HEK293 (cell line): ENCODE results near the gene CD55.

Source experiments
- AEBP2 ChIP-seq: fragments of 450-650 bp; formaldehyde crosslinking; IDR thresholded peaks from 2 replicates; pipeline ENCODE4 v1.5.1; 2016; ENCODE audit warnings: missing biosample characterization, missing genetic modification characterization, borderline replicate concordance
- GFI1B ChIP-seq: fragments of 450-650 bp; formaldehyde crosslinking; IDR thresholded peaks from 2 replicates; pipeline ENCODE4 v1.5.1; 2016; ENCODE audit warnings: missing biosample characterization, missing genetic modification characterization
- KLF16 ChIP-seq: fragments of 450-650 bp; formaldehyde crosslinking; IDR thresholded peaks from 2 replicates; pipeline ENCODE4 v1.5.1; 2017; ENCODE audit warnings: missing biosample characterization, missing genetic modification characterization
- KLF9 ChIP-seq: fragments of 450-650 bp; formaldehyde crosslinking; IDR thresholded peaks from 2 replicates; pipeline ENCODE4 v1.5.1; 2016; ENCODE audit warnings: missing biosample characterization, missing genetic modification characterization, low read depth
- OSR2 ChIP-seq: fragments of 450-650 bp; formaldehyde crosslinking; IDR thresholded peaks from 2 replicates; pipeline ENCODE4 v1.5.1; 2016; ENCODE audit warnings: missing biosample characterization, missing genetic modification characterization
- PRDM1 ChIP-seq: fragments of 450-650 bp; formaldehyde crosslinking; IDR thresholded peaks from 2 replicates; pipeline ENCODE4; 2016; ENCODE audit warnings: missing biosample characterization, missing genetic modification characterization
- PRDM10 ChIP-seq: fragments of 450-650 bp; formaldehyde crosslinking; IDR thresholded peaks from 2 replicates; pipeline ENCODE4 v1.5.1; 2016; ENCODE audit warnings: missing biosample characterization, missing genetic modification characterization
- RBAK ChIP-seq: fragments of 450-650 bp; formaldehyde crosslinking; IDR thresholded peaks from 2 replicates; pipeline ENCODE4 v1.5.1; 2016; ENCODE audit warnings: missing biosample characterization, missing genetic modification characterization
- SP3 ChIP-seq: fragments of 450-650 bp; formaldehyde crosslinking; IDR thresholded peaks from 2 replicates; pipeline ENCODE4 v1.5.1; 2016; ENCODE audit warnings: missing biosample characterization, missing genetic modification characterization
- WT1 ChIP-seq: fragments of 450-650 bp; formaldehyde crosslinking; IDR thresholded peaks from 2 replicates; pipeline ENCODE4 v1.5.1; 2016; ENCODE audit warnings: missing biosample characterization, missing genetic modification characterization
- ZBTB10 ChIP-seq: fragments of 450-650 bp; formaldehyde crosslinking; IDR thresholded peaks from 2 replicates; pipeline ENCODE4 v1.5.1; 2016; ENCODE audit warnings: missing biosample characterization, missing genetic modification characterization
- ZBTB20 ChIP-seq: fragments of 450-650 bp; formaldehyde crosslinking; IDR thresholded peaks from 2 replicates; pipeline ENCODE4 v1.5.1; 2016; ENCODE audit warnings: missing biosample characterization, missing genetic modification characterization
- ZBTB48 ChIP-seq: fragments of 450-650 bp; formaldehyde crosslinking; IDR thresholded peaks from 2 replicates; pipeline ENCODE4 v1.5.1; 2016; ENCODE audit warnings: missing biosample characterization, missing genetic modification characterization
- ZNF138 ChIP-seq: fragments of 450-650 bp; formaldehyde crosslinking; IDR thresholded peaks from 2 replicates; pipeline ENCODE4 v1.5.1; 2016; ENCODE audit warnings: missing biosample characterization, missing genetic modification characterization, borderline replicate concordance
- ZNF280D ChIP-seq: fragments of 450-650 bp; formaldehyde crosslinking; IDR thresholded peaks from 2 replicates; pipeline ENCODE4 v1.5.1; 2016; ENCODE audit warnings: missing biosample characterization, missing genetic modification characterization
- ZNF324 ChIP-seq: fragments of 450-650 bp; formaldehyde crosslinking; IDR thresholded peaks from 2 replicates; pipeline ENCODE4 v1.5.1; 2016; ENCODE audit warnings: missing biosample characterization, missing genetic modification characterization
- ZNF341 ChIP-seq: fragments of 450-650 bp; formaldehyde crosslinking; IDR thresholded peaks from 2 replicates; pipeline ENCODE4; 2016; ENCODE audit warnings: low read depth, missing biosample characterization, missing genetic modification characterization
- ZNF366 ChIP-seq: fragments of 450-650 bp; formaldehyde crosslinking; conservative IDR thresholded peaks from 2 replicates; pipeline ENCODE4 v1.5.1; 2016; ENCODE audit warnings: missing biosample characterization, missing genetic modification characterization
- ZNF37A ChIP-seq: fragments of 450-650 bp; IDR thresholded peaks from 2 replicates; pipeline ENCODE4 v1.5.1; 2018; ENCODE audit warnings: missing biosample characterization, missing genetic modification characterization
- ZNF558 ChIP-seq: fragments of 450-650 bp; formaldehyde crosslinking; IDR thresholded peaks from 2 replicates; pipeline ENCODE4 v1.5.1; 2016; ENCODE audit warnings: missing biosample characterization, missing genetic modification characterization
- ZNF561 ChIP-seq: fragments of 450-650 bp; IDR thresholded peaks from 2 replicates; pipeline ENCODE4 v1.5.1; 2018; ENCODE audit warnings: missing biosample characterization, missing genetic modification characterization, borderline replicate concordance
- ZNF645 ChIP-seq: fragments of 450-650 bp; formaldehyde crosslinking; IDR thresholded peaks from 2 replicates; pipeline ENCODE4; 2016; ENCODE audit warnings: missing biosample characterization, missing genetic modification characterization
- ZNF660 ChIP-seq: fragments of 450-650 bp; IDR thresholded peaks from 2 replicates; pipeline ENCODE4 v1.5.1; 2018; ENCODE audit warnings: missing biosample characterization, mild to moderate bottlenecking, missing genetic modification characterization
- ZNF664 ChIP-seq: fragments of 450-650 bp; formaldehyde crosslinking; IDR thresholded peaks from 2 replicates; pipeline ENCODE4 v1.5.1; 2016; ENCODE audit warnings: missing biosample characterization, missing genetic modification characterization
- ZNF670 ChIP-seq: fragments of 450-650 bp; formaldehyde crosslinking; IDR thresholded peaks from 2 replicates; pipeline ENCODE4 v1.5.1; 2016; ENCODE audit warnings: missing biosample characterization, missing genetic modification characterization, low read depth
- ZNF830 ChIP-seq: fragments of 450-650 bp; IDR thresholded peaks from 2 replicates; pipeline ENCODE4 v1.5.0; 2018; ENCODE audit warnings: missing biosample characterization, missing genetic modification characterization, low read depth, mild to moderate bottlenecking, moderate library complexity
- ZNF837 ChIP-seq: fragments of 450-650 bp; formaldehyde crosslinking; IDR thresholded peaks from 2 replicates; pipeline ENCODE4 v1.5.1; 2016; ENCODE audit warnings: missing biosample characterization, missing genetic modification characterization

CD55 gene

GRCh38 chr1:207321079-207321789 lies at the start of gene CD55 (continued):
- TF ChIP-seq ZNF366 (tag by site-specific recombination) (peak; percentile 94), ZNF280D (tag by site-specific recombination) (no peak), ZNF837 (tag by site-specific recombination) (no peak), ZNF670 (no peak), ZBTB10 (tag by site-specific recombination) (peak; percentile 91; the same call in 1 of the 2 replicates), PRDM10 (tag by site-specific recombination) (peak; percentile 91), KLF16 (tag by site-specific recombination) (peak; percentile 60; the same call in 1 of the 2 replicates), ZNF341 (tag by site-specific recombination) (0 out of 2 replicates have a peak, but pooled peaks have one; percentile 28), ZNF138 (no peak), WT1 (peak; percentile 95), AEBP2 (tag by site-specific recombination) (no peak), ZBTB20 (tag by site-specific recombination) (peak; percentile 50), RBAK (no peak), ZNF561 (tag by site-specific recombination) (peak; percentile 26; the same call in 1 of the 2 replicates), SP3 (peak; percentile 94), ZNF645 (no peak), ZNF660 (peak; percentile 43; the same call in 1 of the 2 replicates), KLF9 (peak; percentile 63; the same call in 1 of the 2 replicates), ZNF664 (tag by site-specific recombination) (peak; percentile 62), OSR2 (peak; percentile 57; the same call in 1 of the 2 replicates), ZNF830 (tag by site-specific recombination) (no peak), ZNF558 (tag by site-specific recombination) (0 out of 2 replicates have a peak, but pooled peaks have one; percentile 21), GFI1B (tag by site-specific recombination) (no peak), ZBTB48 (tag by site-specific recombination) (peak; percentile 54), ZNF37A (tag by site-specific recombination) (no peak), PRDM1 (tag by site-specific recombination) (peak; percentile 59; the same call in 1 of the 2 replicates), ZNF324 (tag by site-specific recombination) (peak; percentile 55)
